Activated CD4-positive, alpha-beta T cell treated with anti-CD3 and anti-CD28 coated beads for 48 hours (primary cell): ENCODE data around the gene RAB25.
"Not testable (repeated sequence)": the region's sequence is repeated elsewhere in the genome, so short reads cannot be mapped to it uniquely, and the experiment has no call there.

Experiments
- DNase-seq: peaks from one replicate; pipeline ENCODE4 v3.0.0-alpha.2; 2020

Gene RAB25

GRCh38 chr1:156060937-156061636, at the start of gene RAB25:
TSS of gene RAB25 (plus strand) at chr1:156061160. CDS start at chr1:156061401, 241 bp downstream.
- no peak for DNase-seq

GRCh38 chr1:156012051-156012817, 48.7 kb upstream of the RAB25 start:
- no peak for DNase-seq

GRCh38 chr1:156014829-156015228, 46.1 kb upstream of the RAB25 start:
- DNase-seq: no peak

DNA sequence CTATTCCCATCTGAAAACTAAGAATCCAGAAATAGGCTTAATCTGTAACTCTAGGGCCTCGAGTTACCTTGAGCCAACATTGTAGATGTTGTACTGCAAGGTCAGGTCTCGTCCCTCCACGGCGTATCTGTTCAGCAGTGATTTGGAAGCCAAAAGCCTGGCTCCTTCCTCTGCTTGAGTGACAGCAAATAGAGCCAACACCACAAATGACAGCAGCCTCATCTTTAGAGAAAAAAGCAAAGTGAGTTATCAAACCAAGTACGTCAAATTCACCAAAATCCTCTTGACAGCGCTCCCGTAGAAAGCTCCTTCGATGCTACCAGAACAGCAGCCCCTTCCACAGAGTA, 41.0 kb upstream of the RAB25 start:
- DNase-seq: no peak

- DNase-seq: peak; percentile 88
These were observed 40.5 kb upstream of the RAB25 start, which contains the start of gene SSR2 for GRCh38 chr1:156020293-156021092. TSS of gene SSR2 (minus strand) at chr1:156020951. CDS start at chr1:156020167, 784 bp downstream.

- no peak for DNase-seq
These were observed 39.9 kb upstream of the RAB25 start for GRCh38 chr1:156021093-156021428.

- DNase-seq: no peak
These were observed 39.0 kb upstream of the RAB25 start for GRCh38 chr1:156021954-156022353.

DNA sequence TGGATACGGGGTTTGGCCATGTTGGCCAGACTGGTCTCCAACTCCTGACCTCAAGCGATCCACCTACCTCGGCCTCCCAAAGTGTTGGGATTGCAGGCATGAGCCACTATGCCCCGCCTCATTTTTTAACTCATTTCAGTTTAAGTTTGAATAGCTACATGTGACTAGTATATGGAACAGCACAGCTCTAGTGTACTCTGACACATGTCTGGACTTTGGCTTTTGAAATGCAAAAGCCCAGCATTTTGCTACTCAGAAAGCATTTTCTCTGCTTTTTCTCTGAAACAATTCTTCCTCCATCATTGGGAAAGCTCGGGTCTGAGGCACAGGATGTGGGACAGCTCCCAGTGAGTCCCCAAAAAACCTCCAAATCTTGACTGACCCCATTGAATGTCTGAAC, 36.2 kb upstream of the RAB25 start:
- no peak for DNase-seq

DNA sequence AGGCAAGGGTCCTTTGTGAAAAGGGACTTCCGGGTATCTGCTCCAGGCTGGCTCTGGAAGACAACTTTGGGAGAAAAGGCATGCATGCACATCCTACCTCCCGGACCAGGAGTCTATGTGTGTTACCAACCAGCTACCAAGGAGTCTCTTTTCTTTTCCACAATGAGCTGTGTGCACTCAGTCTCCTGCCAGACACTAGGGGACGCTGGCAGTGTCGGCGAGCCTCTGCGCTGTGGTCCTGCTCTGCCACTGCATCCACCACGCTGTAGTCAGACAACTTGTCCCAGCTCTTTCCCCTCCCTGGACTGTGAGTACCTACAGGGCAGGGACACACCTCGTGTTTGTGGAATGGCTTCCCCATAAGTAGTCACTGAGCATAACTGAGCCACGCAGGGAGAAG, 35.1 kb upstream of the RAB25 start:
- DNase-seq: peak; percentile 62

GRCh38 chr1:156026588-156026987, 34.4 kb upstream of the RAB25 start:
- DNase-seq: no peak

DNA sequence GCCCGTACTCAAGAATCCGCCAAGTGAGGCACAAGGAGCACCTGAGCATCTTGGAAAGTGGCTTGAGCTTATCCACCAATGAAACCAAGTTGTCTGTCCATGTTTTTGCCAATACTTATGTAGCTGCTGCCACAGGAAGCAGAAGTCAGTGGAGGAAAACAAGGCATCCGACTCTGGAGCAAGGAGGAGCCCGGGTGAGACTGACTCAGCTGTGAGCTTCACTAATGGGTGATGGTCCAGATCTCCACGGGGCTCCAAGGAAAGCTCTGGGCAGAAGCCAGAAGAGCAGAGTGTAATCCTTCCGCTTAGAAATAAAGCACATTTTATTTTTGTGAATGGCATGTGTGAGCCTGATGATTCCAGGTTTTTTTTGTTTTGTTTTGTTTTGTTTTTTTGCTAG, 27.9 kb upstream of the RAB25 start:
- DNase-seq: no peak

GRCh38 chr1:156034991-156035390, 26.0 kb upstream of the RAB25 start:
- DNase-seq: not testable (repeated sequence)

DNA sequence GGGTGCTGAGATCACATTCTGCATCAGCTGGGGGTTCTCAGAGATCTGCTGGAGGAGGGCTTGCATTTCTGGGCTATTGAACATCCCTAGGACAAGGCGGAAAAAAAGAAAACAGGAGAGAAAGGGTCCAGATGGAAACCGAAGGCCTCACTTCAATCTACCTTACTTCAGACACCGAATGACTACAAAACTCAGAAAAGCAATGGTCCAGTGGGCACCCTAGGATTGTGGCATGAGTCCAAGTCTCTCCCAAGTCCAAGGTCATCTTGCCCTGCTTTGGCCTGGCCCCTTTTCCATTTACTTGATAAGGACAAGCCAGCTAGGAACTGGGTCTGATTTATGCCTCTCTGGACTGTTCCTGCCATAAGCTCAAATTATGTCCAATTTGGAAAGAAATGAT, 18.1 kb upstream of the RAB25 start:
- no peak for DNase-seq

DNA sequence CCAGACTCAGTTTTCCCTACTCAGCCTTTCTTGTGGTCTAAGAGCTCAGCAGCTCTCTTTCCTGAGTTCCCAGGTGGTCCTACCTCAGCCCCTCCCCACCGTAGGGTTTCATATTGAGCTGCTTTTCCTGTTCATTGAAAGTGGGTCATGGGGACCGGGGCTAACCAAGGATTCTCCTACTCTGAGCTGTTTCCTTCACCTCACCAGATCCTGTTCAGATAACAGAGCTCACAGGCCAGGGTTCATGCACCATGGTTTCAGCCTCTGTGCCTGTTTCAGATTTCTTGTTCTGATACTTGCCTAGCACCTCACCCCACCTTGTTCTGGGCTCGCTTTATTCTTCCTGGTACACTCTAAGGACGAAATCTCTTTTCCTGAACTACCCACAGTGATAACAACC, 15.9 kb upstream of the RAB25 start:
- no peak for DNase-seq

DNA sequence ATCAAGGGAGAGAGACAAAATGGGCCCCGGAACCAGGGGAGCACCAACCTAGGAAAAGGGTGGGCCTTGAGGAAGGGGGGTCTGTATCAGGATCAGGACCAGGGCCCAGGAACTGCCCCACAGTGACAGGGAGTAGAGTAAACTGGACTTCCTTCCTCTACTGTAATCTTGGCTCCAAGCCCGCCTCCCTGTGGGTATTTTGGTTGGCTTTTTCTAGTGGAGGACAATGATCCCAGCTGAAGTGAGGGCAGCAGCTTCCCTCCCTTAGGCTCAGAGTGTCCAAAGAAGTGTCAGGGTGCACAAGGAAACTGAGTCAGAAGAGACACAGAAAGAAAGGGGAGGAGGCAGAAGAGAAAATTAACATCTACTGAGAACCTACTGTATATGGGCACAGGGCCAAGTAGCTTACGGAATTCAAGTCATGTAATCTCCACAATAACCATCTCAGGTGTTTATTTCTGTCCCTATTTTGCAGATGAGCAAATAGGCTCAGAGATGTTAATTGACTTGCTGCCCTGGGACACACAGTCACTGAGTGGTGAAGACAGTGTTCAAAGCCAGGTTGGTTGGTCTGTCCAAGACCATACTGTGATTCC, 12.2 kb upstream of the RAB25 start:
- DNase-seq: no peak

DNA sequence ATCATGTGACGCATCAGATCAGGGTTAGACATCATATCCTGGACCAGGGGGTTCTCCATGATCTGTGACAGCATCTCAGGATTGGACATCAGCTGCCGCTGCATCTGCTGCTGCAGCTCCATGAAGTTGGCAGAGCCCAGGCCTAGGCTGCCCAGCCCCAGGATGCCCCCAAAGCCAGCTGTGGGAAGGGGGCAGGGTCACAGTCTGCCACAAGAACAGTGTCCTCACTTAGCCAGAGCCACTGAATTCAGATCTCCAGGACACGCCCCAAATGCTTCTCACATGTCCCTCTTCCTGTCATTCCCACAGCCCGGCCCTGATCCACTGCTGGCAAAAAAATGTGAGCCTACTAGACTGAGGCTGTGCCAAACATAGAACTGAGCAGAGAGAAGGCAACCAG, 10.6 kb upstream of the RAB25 start:
- no peak for DNase-seq

- no peak for DNase-seq
These were observed 9.8 kb upstream of the RAB25 start for GRCh38 chr1:156051011-156051725.

DNA sequence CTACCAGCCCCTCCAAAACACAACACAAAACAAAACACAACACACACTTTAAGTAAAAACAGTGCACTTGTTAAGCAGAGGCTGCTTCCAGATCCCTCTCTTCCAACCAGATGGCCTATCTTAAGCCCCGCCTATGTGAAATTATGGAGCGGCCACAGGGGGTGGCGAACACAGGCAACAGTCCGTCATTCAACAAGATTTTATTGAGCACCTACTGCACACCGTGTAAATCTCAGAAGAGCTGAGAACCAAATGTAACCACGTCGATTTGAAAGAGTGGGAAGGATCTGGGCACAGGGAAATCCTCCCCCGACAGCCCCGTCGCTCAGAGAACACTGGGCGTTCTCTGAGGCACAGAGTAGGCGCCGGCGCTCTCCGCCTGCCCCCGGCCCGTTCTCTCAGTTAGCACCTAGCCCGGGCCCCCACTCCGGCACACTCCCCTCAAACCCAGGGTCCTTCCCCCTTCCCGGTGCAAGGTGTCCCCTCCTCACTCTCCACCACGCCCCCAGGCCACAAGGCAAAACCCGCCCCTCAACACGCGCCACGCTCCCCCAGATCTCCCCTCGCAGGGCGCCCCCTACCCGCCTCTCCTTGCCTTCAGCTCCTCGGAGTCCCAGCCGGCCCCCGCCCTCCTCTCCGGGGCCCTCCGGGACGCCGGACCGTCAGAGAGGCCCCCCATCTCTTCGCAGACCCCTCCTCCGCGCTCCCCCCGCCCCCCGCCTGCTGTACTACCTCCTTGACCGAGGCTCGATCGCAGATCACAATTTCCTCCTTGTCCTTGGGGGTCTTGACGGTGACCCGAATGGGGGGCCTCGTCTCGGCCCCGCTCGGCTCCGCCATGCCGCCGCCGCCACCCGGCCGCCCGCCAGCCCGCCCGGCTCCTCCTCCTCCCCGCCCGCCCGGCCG, 7.8 kb upstream of the RAB25 start:
- peak; percentile 75 for DNase-seq

DNA sequence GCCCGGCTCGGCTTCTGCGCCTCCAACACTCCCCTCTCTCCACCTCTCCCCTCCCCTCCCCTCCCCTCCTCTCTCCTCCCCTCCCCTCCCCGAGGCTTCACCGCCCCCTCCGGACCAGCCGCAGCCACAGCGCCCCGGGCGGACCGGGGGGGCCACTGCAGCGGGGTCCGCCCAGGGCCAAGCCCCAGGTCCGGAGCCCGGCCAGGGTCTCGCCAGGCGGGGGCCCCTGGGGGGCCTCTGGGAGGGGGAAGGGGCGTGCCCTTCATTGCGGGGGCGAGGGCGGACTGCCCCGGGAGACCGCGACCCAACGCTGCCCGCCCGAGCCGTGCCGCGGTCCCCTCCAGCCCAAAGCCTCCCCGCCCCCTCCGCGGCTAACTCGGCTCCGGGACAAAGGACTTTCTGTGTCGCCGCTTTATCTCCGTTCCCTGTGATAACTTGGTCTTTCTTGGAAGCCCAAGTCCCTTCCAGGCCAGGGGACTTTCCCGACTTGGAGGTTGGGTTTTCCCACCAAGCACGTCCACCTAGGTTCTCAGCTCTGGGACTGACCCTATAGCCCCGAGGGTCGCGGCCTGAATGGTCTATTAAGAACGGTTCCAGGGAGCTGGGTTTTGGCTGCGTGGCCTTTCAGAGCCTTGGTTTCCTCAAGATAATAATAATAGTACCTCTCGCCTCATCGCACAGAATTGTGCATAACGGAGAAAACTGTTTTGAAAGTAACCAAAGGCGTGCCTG, 7.0 kb upstream of the RAB25 start, which contains the start of gene UBQLN4:
Gene UBQLN4, minus strand, starts transcription at position 31 of the 732 bp plus-strand sequence. CDS start 97 bp downstream, outside the sequence.
- DNase-seq: peak; percentile 89

GRCh38 chr1:156054500-156055280, 6.3 kb upstream of the RAB25 start, which contains the start of gene LAMTOR2:
TSS of gene LAMTOR2 (plus strand) at chr1:156054782. CDS start at chr1:156054890, 108 bp downstream.
- peak; percentile 98 for DNase-seq
